Liver (tissue), 3 donors: ENCODE data around the gene CSF2RB.

Experiments
- GABPA ChIP-seq, 2 donors: IDR thresholded peaks in 1 of 2; conservative IDR thresholded peaks in 1 of 2; 2 replicates each; pipeline ENCODE4 v1.6.1; 2016; ENCODE audit warnings: antibody characterized with exemption in 2 of 2, mild to moderate bottlenecking in 1 of 2, moderate library complexity in 1 of 2
- HNF4G ChIP-seq: IDR thresholded peaks from 2 replicates; pipeline ENCODE4 v1.6.1; 2016; ENCODE audit warnings: antibody characterized with exemption
- RAD21 ChIP-seq, 2 donors: IDR thresholded peaks; 2 replicates each; pipeline ENCODE4 v1.6.1; 2016; ENCODE audit warnings: antibody characterized with exemption in 2 of 2, mild to moderate bottlenecking in 2 of 2
- RXRA ChIP-seq, 2 donors: IDR thresholded peaks; 2 replicates each; pipeline ENCODE4 v1.6.1; 2017 to 2018; ENCODE audit warnings: antibody characterized with exemption in 2 of 2, mild to moderate bottlenecking in 1 of 2
- SP1 ChIP-seq: IDR thresholded peaks from 2 replicates; pipeline ENCODE4 v1.6.1; 2018; ENCODE audit warnings: antibody characterized with exemption, mild to moderate bottlenecking
- YY1 ChIP-seq: IDR thresholded peaks from 2 replicates; pipeline ENCODE4 v1.6.1; 2016; ENCODE audit warnings: antibody characterized with exemption, mild to moderate bottlenecking
- TF ChIP-seq, protein P1 (sequence below): fragments of 150-350 bp; IDR thresholded peaks from 2 replicates; pipeline ENCODE4 v1.5.1; 2017; ENCODE audit warnings: improper control_type of control experiment, low read depth, low read length; ENCODE audit not compliant: missing input control
- TF ChIP-seq, protein P2 (sequence below): IDR thresholded peaks from 2 replicates; pipeline ENCODE4 v1.6.1; 2016; ENCODE audit warnings: antibody characterized with exemption
- donor health status: healthy.
- donor health status: healthy.

DNA sequence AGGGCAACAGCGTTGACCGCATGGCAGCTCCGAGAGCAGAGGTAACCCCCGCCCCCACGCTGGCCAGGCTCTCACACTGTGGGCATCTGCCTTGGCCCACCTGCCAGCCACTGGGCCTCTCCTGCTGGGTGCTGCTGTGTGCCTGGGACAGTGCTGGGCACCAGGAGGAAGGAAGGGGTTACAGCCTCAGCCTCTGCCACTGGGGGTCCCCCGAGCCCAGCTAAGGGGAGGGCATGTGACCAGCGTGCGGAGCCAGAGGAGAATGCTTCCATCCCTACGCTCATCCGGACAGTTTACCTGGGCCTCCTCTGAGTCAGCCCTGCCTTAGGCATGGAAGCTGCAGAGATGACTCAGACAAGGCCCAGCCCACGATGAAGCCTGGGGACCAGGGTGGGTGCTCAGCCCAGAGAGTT, 41.8 kb upstream of the CSF2RB start:
- TF ChIP-seq, protein P1, sequence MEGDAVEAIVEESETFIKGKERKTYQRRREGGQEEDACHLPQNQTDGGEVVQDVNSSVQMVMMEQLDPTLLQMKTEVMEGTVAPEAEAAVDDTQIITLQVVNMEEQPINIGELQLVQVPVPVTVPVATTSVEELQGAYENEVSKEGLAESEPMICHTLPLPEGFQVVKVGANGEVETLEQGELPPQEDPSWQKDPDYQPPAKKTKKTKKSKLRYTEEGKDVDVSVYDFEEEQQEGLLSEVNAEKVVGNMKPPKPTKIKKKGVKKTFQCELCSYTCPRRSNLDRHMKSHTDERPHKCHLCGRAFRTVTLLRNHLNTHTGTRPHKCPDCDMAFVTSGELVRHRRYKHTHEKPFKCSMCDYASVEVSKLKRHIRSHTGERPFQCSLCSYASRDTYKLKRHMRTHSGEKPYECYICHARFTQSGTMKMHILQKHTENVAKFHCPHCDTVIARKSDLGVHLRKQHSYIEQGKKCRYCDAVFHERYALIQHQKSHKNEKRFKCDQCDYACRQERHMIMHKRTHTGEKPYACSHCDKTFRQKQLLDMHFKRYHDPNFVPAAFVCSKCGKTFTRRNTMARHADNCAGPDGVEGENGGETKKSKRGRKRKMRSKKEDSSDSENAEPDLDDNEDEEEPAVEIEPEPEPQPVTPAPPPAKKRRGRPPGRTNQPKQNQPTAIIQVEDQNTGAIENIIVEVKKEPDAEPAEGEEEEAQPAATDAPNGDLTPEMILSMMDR: no peak
- no peak for TF ChIP-seq RAD21 (IDR thresholded peaks at IDR 0.05)
- TF ChIP-seq RXRA (IDR thresholded peaks at IDR 0.05): no peak
- no peak for TF ChIP-seq HNF4G
- no peak for TF ChIP-seq YY1
- TF ChIP-seq SP1: no peak
- TF ChIP-seq GABPA (IDR thresholded peaks at IDR 0.05 in 1 of 2, conservative IDR thresholded peaks at IDR 0.05 in 1 of 2): no peak
- TF ChIP-seq, protein P2, sequence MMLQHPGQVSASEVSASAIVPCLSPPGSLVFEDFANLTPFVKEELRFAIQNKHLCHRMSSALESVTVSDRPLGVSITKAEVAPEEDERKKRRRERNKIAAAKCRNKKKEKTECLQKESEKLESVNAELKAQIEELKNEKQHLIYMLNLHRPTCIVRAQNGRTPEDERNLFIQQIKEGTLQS: no peak
